Measurements from ENCODE around the gene CRYBB1. TPM values are rescaled to one million over a fixed set of nuclear protein-coding genes. Genes with fewer than 3 reads are reported as not detected.

The CRYBB1 gene
- total RNA-seq, 1 donor from 2014 or later: not detected

DNA sequence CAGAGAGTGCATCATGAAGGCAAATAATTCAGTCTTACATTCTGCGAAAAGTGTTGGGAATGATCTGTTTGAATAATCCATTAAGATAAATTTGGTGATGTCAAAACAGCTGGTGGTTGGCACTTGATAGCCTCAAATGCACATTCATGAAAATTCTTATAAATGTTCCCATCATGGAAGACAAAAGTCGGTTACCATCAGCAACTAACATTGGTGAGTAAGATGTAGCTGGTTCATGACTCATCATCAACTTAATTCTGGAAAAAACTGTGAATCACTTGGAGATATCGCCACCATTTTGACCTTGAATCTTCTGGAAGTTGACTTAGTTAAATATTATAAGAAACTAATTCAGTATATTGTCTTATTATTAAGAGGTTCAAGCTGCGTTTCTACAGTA, 11.2 kb downstream of the CRYBB1 start:
- H3K9me3 ChIP-seq: no peaks in the 10 kb centered on the region
- no peak overlapping the region for H3K27ac ChIP-seq
- peaks cover 6% of the 10 kb centered on the region for H3K4me1 ChIP-seq
- no peak overlapping the region for H3K4me3 ChIP-seq
- no peaks in the 10 kb centered on the region for H3K27me3 ChIP-seq
- TF ChIP-seq, protein P1, sequence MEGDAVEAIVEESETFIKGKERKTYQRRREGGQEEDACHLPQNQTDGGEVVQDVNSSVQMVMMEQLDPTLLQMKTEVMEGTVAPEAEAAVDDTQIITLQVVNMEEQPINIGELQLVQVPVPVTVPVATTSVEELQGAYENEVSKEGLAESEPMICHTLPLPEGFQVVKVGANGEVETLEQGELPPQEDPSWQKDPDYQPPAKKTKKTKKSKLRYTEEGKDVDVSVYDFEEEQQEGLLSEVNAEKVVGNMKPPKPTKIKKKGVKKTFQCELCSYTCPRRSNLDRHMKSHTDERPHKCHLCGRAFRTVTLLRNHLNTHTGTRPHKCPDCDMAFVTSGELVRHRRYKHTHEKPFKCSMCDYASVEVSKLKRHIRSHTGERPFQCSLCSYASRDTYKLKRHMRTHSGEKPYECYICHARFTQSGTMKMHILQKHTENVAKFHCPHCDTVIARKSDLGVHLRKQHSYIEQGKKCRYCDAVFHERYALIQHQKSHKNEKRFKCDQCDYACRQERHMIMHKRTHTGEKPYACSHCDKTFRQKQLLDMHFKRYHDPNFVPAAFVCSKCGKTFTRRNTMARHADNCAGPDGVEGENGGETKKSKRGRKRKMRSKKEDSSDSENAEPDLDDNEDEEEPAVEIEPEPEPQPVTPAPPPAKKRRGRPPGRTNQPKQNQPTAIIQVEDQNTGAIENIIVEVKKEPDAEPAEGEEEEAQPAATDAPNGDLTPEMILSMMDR (IDR thresholded peaks at IDR 0.05): no peak
- no peak for TF ChIP-seq POLR2A (IDR thresholded peaks at IDR 0.05)
- TF ChIP-seq POLR2AphosphoS5 (IDR thresholded peaks at IDR 0.05; ENCODE audit: insufficient read depth in 1 of 2, low read depth in 1 of 2): no peak
- no peaks in the 10 kb centered on the region for H3K36me3 ChIP-seq
- intact Hi-C loops (cut with DNase I): no loop called here
- DNase-seq (ENCODE audit: extremely low spot score in 2 of 2): no peak

DNA sequence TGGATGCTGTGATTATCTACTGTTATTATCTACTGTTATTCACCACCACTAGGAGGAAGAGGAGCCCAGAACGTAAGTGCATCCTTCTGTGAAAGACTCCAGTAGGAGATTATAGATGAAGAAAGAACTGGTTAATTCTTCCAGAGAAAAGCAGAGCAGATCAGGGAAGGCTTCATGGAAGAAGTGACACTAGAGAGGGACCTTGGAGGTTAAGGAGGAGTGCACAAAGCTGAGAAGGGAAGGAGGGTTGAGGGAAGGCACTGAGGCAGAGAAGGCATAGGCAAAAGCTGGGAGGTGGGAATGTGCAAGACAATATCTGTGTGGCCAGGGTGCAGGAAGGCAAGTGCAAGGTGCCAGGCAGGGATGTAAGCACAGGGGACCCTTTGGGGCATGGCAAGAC, 13.5 kb downstream of the CRYBB1 start:
- H3K9me3 ChIP-seq: no peaks in the 10 kb centered on the region
- no peak overlapping the region for H3K4me3 ChIP-seq
- TF ChIP-seq, protein P1 (IDR thresholded peaks at IDR 0.05): no peak
- TF ChIP-seq POLR2A (IDR thresholded peaks at IDR 0.05) (no peak), POLR2AphosphoS5 (IDR thresholded peaks at IDR 0.05; ENCODE audit: insufficient read depth in 1 of 2, low read depth in 1 of 2) (no peak)
- no peak overlapping the region for H3K27ac ChIP-seq
- no peaks in the 10 kb centered on the region for H3K36me3 ChIP-seq
- no peaks in the 10 kb centered on the region for H3K4me1 ChIP-seq
- DNase-seq (ENCODE audit: extremely low spot score in 2 of 2): no peak
- no peaks in the 10 kb centered on the region for H3K27me3 ChIP-seq
- intact Hi-C loops (cut with DNase I): no loop called here

DNA sequence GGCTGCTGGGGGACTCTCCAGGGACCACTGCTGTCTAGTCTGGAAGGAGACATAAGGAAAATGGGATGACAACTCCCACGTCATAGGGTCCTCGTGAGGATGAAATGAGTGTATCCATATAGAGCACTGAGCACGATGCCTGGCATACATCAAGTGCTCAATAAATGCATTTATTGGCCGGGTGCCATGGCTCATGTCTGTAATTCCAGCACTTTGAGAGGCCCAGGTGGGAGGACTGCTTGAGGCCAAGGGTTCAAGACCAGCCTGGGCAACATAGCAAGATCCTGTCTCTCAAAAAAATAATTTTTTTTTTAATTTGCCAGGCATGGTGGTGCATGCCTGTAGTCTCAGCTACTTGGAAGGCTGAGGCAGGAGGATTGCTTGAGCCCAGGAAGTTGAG, 15.7 kb downstream of the CRYBB1 start:
- H3K4me1 ChIP-seq: no peaks in the 10 kb centered on the region
- no peak for DNase-seq (ENCODE audit: extremely low spot score in 2 of 2)
- TF ChIP-seq POLR2A (IDR thresholded peaks at IDR 0.05): no peak
- intact Hi-C loops (cut with DNase I): no loop called here
- H3K9me3 ChIP-seq: no peaks in the 10 kb centered on the region
- H3K27me3 ChIP-seq: no peaks in the 10 kb centered on the region
- H3K4me3 ChIP-seq: no peak overlapping the region
- H3K36me3 ChIP-seq: no peaks in the 10 kb centered on the region
- H3K27ac ChIP-seq: no peak overlapping the region

DNA sequence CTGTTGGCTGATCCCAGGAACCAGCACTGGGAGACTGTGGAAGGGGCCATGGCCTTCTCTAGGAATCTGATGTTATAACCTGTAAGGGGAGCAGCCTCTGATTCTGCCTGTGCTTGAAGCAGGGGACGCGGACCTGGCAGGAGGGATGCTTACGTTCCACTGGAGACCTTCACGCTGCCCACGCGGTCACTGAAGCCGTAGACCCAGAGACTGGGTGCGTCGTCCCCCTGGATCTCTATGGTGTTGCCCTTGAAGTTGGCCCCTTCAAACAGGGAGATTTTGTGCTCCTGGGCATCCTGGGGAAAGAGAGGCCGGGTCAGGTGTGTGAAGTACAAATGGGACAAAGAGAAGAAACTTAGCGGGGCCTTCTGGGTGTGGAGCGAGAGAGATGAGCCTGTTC, 16.1 kb downstream of the CRYBB1 start:
- intact Hi-C loops (cut with DNase I): no loop called here
- H3K9me3 ChIP-seq: no peaks in the 10 kb centered on the region
- H3K4me1 ChIP-seq: no peaks in the 10 kb centered on the region
- no peak for TF ChIP-seq POLR2A (IDR thresholded peaks at IDR 0.05)
- TF ChIP-seq POLR2AphosphoS5 (IDR thresholded peaks at IDR 0.05; ENCODE audit: insufficient read depth in 1 of 2, low read depth in 1 of 2): no peak
- TF ChIP-seq, protein P1 (IDR thresholded peaks at IDR 0.05): no peak
- no peak for DNase-seq (ENCODE audit: extremely low spot score in 2 of 2)
- no peaks in the 10 kb centered on the region for H3K27me3 ChIP-seq
- no peaks in the 10 kb centered on the region for H3K36me3 ChIP-seq
- H3K27ac ChIP-seq: no peak overlapping the region
- H3K4me3 ChIP-seq: no peak overlapping the region

DNA sequence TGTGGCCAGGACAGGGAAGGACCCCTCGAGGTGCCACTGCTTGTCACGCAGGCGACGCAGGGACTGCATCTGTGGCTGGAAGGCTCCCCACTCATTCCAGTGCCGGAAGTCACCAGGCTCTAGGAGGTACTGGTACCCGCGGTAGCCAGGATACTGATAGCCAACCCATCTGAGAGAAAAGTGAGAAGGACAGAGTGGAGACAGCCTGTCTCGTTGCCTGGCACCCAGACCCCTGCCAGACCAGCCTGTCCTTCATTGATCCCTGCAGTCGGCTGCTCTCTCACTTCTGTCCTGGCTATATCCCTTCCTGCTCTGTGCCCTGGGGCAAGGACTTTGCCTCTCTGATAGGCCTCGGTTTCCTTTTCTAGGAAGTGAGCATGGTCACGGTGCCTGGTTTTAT, 18.3 kb downstream of the CRYBB1 start:
- Histone ChIP-seq H3K4me1 (no peaks in the 10 kb centered on the region), H3K4me3 (no peak overlapping the region), H3K27me3 (no peaks in the 10 kb centered on the region), H3K36me3 (no peaks in the 10 kb centered on the region), H3K9me3 (no peaks in the 10 kb centered on the region), H3K27ac (no peak overlapping the region)
- DNase-seq (ENCODE audit: extremely low spot score in 2 of 2): no peak
- intact Hi-C loops (cut with DNase I): no loop called here
- TF ChIP-seq, protein P1 (IDR thresholded peaks at IDR 0.05): no peak
- TF ChIP-seq POLR2A (IDR thresholded peaks at IDR 0.05): no peak
- no peak for TF ChIP-seq POLR2AphosphoS5 (IDR thresholded peaks at IDR 0.05; ENCODE audit: insufficient read depth in 1 of 2, low read depth in 1 of 2)

DNA sequence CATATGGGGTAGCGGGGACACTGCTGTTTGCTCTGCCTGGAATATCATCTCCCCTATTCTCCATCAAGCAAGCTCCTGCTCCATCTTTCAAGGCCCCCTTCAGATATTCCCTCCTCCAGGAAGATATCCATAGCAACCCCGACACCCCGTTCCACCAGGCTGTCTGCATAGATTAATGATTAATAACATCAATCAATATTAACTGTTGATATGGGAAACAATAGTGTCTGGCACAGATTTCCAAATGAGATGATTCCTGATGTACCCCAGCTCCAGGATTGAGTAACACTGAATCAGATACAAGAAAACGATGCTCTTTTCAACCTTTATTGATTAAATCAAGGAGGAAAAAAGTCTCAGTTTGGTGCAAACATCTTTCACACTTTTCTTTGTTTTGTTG, 20.3 kb downstream of the CRYBB1 start:
- no peaks in the 10 kb centered on the region for H3K27me3 ChIP-seq
- H3K9me3 ChIP-seq: no peaks in the 10 kb centered on the region
- H3K4me1 ChIP-seq: no peaks in the 10 kb centered on the region
- no peaks in the 10 kb centered on the region for H3K36me3 ChIP-seq
- no peak overlapping the region for H3K4me3 ChIP-seq
- intact Hi-C loops (cut with DNase I): no loop called here
- H3K27ac ChIP-seq: no peak overlapping the region
- DNase-seq (ENCODE audit: extremely low spot score in 2 of 2): no peak
- TF ChIP-seq POLR2AphosphoS5 (IDR thresholded peaks at IDR 0.05; ENCODE audit: insufficient read depth in 1 of 2, low read depth in 1 of 2) (no peak), POLR2A (IDR thresholded peaks at IDR 0.05) (no peak)
- TF ChIP-seq, protein P1 (IDR thresholded peaks at IDR 0.05): no peak
